CD4-positive, alpha-beta T cell treated with Interleukin-15 for 1 hour (primary cell): ENCODE results near the gene POLK.
"Not testable (repeated sequence)": the region's sequence is repeated elsewhere in the genome, so short reads cannot be mapped to it uniquely, and the experiment has no call there.

ENCODE experiments used
- DNase-seq: peaks from one replicate; pipeline ENCODE4 v3.0.0-alpha.2; 2020

Gene POLK

GRCh38 chr5:75510836-75511434 is 756 bp upstream of the POLK start:
- DNase-seq = no peak

- no peak for DNase-seq
Measured at GRCh38 chr5:75512383-75513074, 838 bp downstream of the POLK start.

GRCh38 chr5:75513841-75514240 is 2.1 kb downstream of the POLK start:
- no peak for DNase-seq

- DNase-seq = no peak
Measured at GRCh38 chr5:75514323-75514722, 2.6 kb downstream of the POLK start.

GRCh38 chr5:75519761-75520160 is 8.1 kb downstream of the POLK start:
- DNase-seq = no peak

GRCh38 chr5:75521195-75521594 is 9.5 kb downstream of the POLK start:
- no peak for DNase-seq

GRCh38 chr5:75522025-75522424 is 10.3 kb downstream of the POLK start:
- DNase-seq = no peak

GRCh38 chr5:75522542-75522941 is 10.9 kb downstream of the POLK start:
- no peak for DNase-seq

GRCh38 chr5:75523275-75523674 is 11.6 kb downstream of the POLK start:
- no peak for DNase-seq

- no peak for DNase-seq
Measured at GRCh38 chr5:75524071-75524470, 12.4 kb downstream of the POLK start.

GRCh38 chr5:75524591-75524990 is 12.9 kb downstream of the POLK start:
- DNase-seq = no peak

GRCh38 chr5:75525344-75525743 is 13.7 kb downstream of the POLK start:
- no peak for DNase-seq

GRCh38 chr5:75526070-75526469 is 14.4 kb downstream of the POLK start:
- no peak for DNase-seq

GRCh38 chr5:75529185-75529584 is 17.5 kb downstream of the POLK start:
- DNase-seq = no peak

GRCh38 chr5:75532190-75532589 is 20.5 kb downstream of the POLK start:
- DNase-seq = no peak

GRCh38 chr5:75533716-75534115 is 22.0 kb downstream of the POLK start:
- not testable (repeated sequence) for DNase-seq

- DNase-seq = no peak
Measured at GRCh38 chr5:75534734-75535133, 23.0 kb downstream of the POLK start.

GRCh38 chr5:75536147-75536546 is 24.5 kb downstream of the POLK start:
- DNase-seq = no peak

- DNase-seq = no peak
Measured at GRCh38 chr5:75536694-75537360, 25.1 kb downstream of the POLK start.

GRCh38 chr5:75538211-75538610 is 26.5 kb downstream of the POLK start:
- DNase-seq = no peak

- DNase-seq = no peak
Measured at GRCh38 chr5:75545131-75545530, 33.4 kb downstream of the POLK start.

GRCh38 chr5:75546830-75547229 is 35.1 kb downstream of the POLK start:
- no peak for DNase-seq

GRCh38 chr5:75547812-75548211 is 36.1 kb downstream of the POLK start:
- no peak for DNase-seq

- no peak for DNase-seq
Measured at GRCh38 chr5:75550597-75550996, 38.9 kb downstream of the POLK start.
